Keratinocyte (primary cell): Measurements from ENCODE around the gene CIB4.

Source experiments
- EZH2 ChIP-seq: IDR thresholded peaks from one replicate; pipeline ENCODE4 v1.6.1; 2012; ENCODE audit warnings: inconsistent platforms, mild to moderate bottlenecking, low read length, moderate library complexity
- TF ChIP-seq, protein P1 (sequence below), 3 experiments: IDR thresholded peaks in 1 of 3; conservative IDR thresholded peaks in 1 of 3; optimal IDR thresholded peaks in 1 of 3; 2 replicates in 2 of 3; 3 replicates in 1 of 3; pipeline versions ENCODE3 to v1.5.1; 2011; ENCODE audit warnings: low read length in 3 of 3, mild to moderate bottlenecking in 3 of 3, moderate library complexity in 2 of 3, control low read depth in 1 of 3, inconsistent platforms in 1 of 3; ENCODE audit not compliant: insufficient read depth in 2 of 3; ENCODE audit errors: extremely low read depth in 1 of 3

DNA sequence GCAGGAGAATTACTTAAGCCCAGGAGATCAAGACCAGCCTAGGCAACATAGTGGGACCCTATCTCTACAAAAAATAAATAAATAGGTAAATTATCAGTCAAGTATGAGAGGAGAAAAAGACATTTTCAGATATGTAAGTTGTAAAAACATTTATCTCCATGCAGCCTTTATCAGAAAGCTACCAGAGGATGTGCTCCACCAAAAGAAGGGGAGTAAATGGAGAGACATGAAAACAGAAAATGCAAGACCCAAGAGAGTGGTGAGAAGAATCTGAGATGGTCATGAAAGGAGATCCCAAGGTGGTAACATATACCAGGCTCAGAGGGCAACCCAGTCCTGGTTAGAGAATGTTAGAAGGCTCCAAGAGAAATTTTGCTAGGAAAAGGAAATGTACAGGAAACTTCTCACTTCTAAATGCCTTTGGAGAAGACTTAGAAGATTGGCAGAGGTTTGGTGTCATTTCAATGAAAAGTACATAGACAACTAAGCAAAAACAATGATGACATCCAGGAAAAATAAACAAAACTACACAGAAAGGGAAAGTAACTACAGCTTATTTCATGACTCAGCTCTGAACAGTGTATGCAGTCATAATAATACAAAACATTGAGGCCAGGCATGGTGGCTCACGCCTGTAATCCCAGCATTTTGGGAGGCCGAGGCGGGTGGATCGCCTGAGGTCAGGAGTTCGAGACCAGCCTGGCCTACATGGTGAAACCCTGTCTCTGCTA lies 19.5 kb downstream of the CIB4 start:
- TF ChIP-seq EZH2 = no peak
- TF ChIP-seq, protein P1, sequence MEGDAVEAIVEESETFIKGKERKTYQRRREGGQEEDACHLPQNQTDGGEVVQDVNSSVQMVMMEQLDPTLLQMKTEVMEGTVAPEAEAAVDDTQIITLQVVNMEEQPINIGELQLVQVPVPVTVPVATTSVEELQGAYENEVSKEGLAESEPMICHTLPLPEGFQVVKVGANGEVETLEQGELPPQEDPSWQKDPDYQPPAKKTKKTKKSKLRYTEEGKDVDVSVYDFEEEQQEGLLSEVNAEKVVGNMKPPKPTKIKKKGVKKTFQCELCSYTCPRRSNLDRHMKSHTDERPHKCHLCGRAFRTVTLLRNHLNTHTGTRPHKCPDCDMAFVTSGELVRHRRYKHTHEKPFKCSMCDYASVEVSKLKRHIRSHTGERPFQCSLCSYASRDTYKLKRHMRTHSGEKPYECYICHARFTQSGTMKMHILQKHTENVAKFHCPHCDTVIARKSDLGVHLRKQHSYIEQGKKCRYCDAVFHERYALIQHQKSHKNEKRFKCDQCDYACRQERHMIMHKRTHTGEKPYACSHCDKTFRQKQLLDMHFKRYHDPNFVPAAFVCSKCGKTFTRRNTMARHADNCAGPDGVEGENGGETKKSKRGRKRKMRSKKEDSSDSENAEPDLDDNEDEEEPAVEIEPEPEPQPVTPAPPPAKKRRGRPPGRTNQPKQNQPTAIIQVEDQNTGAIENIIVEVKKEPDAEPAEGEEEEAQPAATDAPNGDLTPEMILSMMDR (optimal IDR thresholded peaks at IDR 0.05 in 1 of 3, IDR thresholded peaks at IDR 0.05 in 1 of 3, conservative IDR thresholded peaks at IDR 0.05 in 1 of 3; ENCODE audit: extremely low read depth in 1 of 3, insufficient read depth in 2 of 3, low read length in 3 of 3) = no peak
